A549 (cell line): Measurements from ENCODE around the gene TGM3. TPM values are rescaled to one million over a fixed set of nuclear protein-coding genes. Genes with fewer than 3 reads are reported as not detected.

ENCODE experiments used
- ATAC-seq, 2 experiments: fragments of 200-7000 bp in 1 of 2; fragments of >200 bp in 1 of 2; cut with Nextera tagmentation in 1 of 2; cut with Tn5 transposase in 1 of 2; 3 replicates each; pipeline versions ENCODE4 v1.8.0 to v1.9.1; 2018 to 2020; ENCODE audit warnings: mild to moderate bottlenecking in 1 of 2, moderate library complexity in 1 of 2
- CTCF ChIA-PET: fragments of 300-600 bp; sonication (Branson Sonifier 250); formaldehyde crosslinking; extraction: SDS; loops from one replicate; lab custom pipeline; 2021; ENCODE audit warnings: antibody characterized with exemption, inconsistent platforms; lab: Yijun Ruan, JAX
- POLR2A ChIA-PET: fragments of 350-600 bp; formaldehyde crosslinking; extraction: SDS; loops from one replicate; lab custom pipeline; 2021; ENCODE audit warnings: antibody characterized with exemption, inconsistent platforms; lab: Yijun Ruan, JAX
- DNase-seq, 2 experiments: peaks; one replicate each; pipeline versions ENCODE4 v3.0.0 to v3.0.0-alpha.2; 2011 to 2016; ENCODE audit warnings: low read depth in 1 of 2, low spot score in 1 of 2
- FAIRE-seq: peaks from 2 replicates; lab custom pipeline; 2011; peaks lifted over from hg19 to GRCh38; lab: Jason Lieb, UNC
- H3K27ac ChIP-seq, 2 experiments: fragments of >200 bp; sonication (Bioruptor Twin); formaldehyde crosslinking; 3 replicates each; pipeline ENCODE4 v1.5.1; 2016 to 2017
- H3K4me1 ChIP-seq: fragments of >200 bp; sonication (Bioruptor Twin); formaldehyde crosslinking; 3 replicates; pipeline ENCODE4 v1.6.1; 2016
- H3K4me2 ChIP-seq: fragments of >200 bp; sonication (Bioruptor Twin); formaldehyde crosslinking; 3 replicates; pipeline ENCODE4 v1.6.1; 2016
- H3K4me3 ChIP-seq: fragments of >200 bp; sonication (Bioruptor Twin); formaldehyde crosslinking; 3 replicates; pipeline ENCODE4 v1.5.1; 2016
- H3K9me3 ChIP-seq: fragments of >200 bp; sonication (Bioruptor Twin); formaldehyde crosslinking; 3 replicates; pipeline ENCODE4 v1.6.1; 2016
- CBX2 ChIP-seq: fragments of 200-600 bp; sonication (generic); IDR thresholded peaks from 2 replicates; pipeline ENCODE4 v1.6.1; 2016; ENCODE audit warnings: low read depth, mild to moderate bottlenecking, borderline replicate concordance
- CHD2 ChIP-seq: fragments of 150-350 bp; IDR thresholded peaks from 2 replicates; pipeline ENCODE4 v1.6.1; 2014; ENCODE audit warnings: low read length; ENCODE audit not compliant: partially characterized antibody
- CTCF ChIP-seq: fragments of >200 bp; sonication (Bioruptor Twin); formaldehyde crosslinking; IDR thresholded peaks from 3 replicates; pipeline ENCODE4 v1.5.1; 2016
- EHF ChIP-seq: fragments of 250-450 bp; sonication (Bioruptor Pico); IDR thresholded peaks from 2 replicates; pipeline ENCODE4 v1.5.0; 2020; ENCODE audit warnings: mild to moderate bottlenecking
- EHMT2 ChIP-seq: fragments of 200-600 bp; sonication (generic); IDR thresholded peaks from 2 replicates; pipeline ENCODE4 v1.6.1; 2016; ENCODE audit warnings: antibody characterized with exemption, low read depth, mild to moderate bottlenecking, moderate library complexity
- ELK1 ChIP-seq: fragments of 150-350 bp; IDR thresholded peaks from 2 replicates; pipeline ENCODE4 v1.6.1; 2014; ENCODE audit warnings: low read depth, mild to moderate bottlenecking, low read length
- ESRRA ChIP-seq: fragments of 150-350 bp; IDR thresholded peaks from 2 replicates; pipeline ENCODE4 v1.6.1; 2014; ENCODE audit warnings: mild to moderate bottlenecking, low read length, borderline replicate concordance
- GATA3 ChIP-seq: IDR thresholded peaks from 2 replicates; pipeline ENCODE4 v1.6.1; 2012; ENCODE audit warnings: borderline replicate concordance
- JUN ChIP-seq, 2 experiments: fragments of >200 bp; sonication (Bioruptor Twin); formaldehyde crosslinking; IDR thresholded peaks; 2 replicates in 1 of 2; 3 replicates in 1 of 2; pipeline ENCODE4 v1.6.1; 2016 to 2017
- MAZ ChIP-seq: fragments of 150-350 bp; IDR thresholded peaks from 2 replicates; pipeline ENCODE4 v1.6.1; 2014; ENCODE audit warnings: antibody characterized with exemption, low read depth, low read length, borderline replicate concordance
- NR3C1 ChIP-seq: fragments of >200 bp; sonication (Bioruptor Twin); formaldehyde crosslinking; IDR thresholded peaks from 3 replicates; pipeline ENCODE4 v1.6.1; 2017
- PBX3 ChIP-seq: IDR thresholded peaks from 2 replicates; pipeline ENCODE4 v1.6.1; 2012
- PHF8 ChIP-seq: fragments of 200-600 bp; sonication (generic); IDR thresholded peaks from 2 replicates; pipeline ENCODE4 v1.6.1; 2016; ENCODE audit warnings: low read depth, mild to moderate bottlenecking, antibody characterized with exemption, moderate library complexity, borderline replicate concordance
- REST ChIP-seq: fragments of 200-600 bp; sonication (generic); IDR thresholded peaks from 2 replicates; pipeline ENCODE4 v1.6.1; 2016; ENCODE audit warnings: antibody characterized with exemption, mild to moderate bottlenecking, moderate library complexity
- SMC3 ChIP-seq: fragments of >200 bp; sonication (Bioruptor Twin); formaldehyde crosslinking; IDR thresholded peaks from 3 replicates; pipeline ENCODE4 v1.6.1; 2018; ENCODE audit warnings: inconsistent platforms
- SREBF2 ChIP-seq: fragments of 450-650 bp; IDR thresholded peaks from 2 replicates; pipeline ENCODE4 v1.6.1; 2014; ENCODE audit warnings: mild to moderate bottlenecking, moderate library complexity
- USF2 ChIP-seq: fragments of 450-650 bp; IDR thresholded peaks from 2 replicates; pipeline ENCODE4 v1.6.1; 2014; ENCODE audit warnings: antibody characterized with exemption
- WGBS: methylation state at CpG from one replicate; pipeline ENCODE4 v1.1.6; 2017; ENCODE audit errors: missing lambda C conversion rate; 5-methylcytosine and 5-hydroxymethylcytosine counted together
- polyA plus RNA-seq, 4 experiments: library from polyadenylated mRNA; depleted of rRNA in 3 of 4; stranded (reverse); fragments of >200 nt; fragmentation: RNase III in 1 of 4; extraction: RNeasy Plus Mini Kit Qiagen cat#74134 plus additional on column Dnase treatment in 1 of 4; gene quantifications; 2 replicates in 3 of 4; 3 replicates in 1 of 4; pipeline ENCODE4 v1.2.3, GENCODE V29; 2011 to 2017

The TGM3 gene
- polyA plus RNA-seq, 2 of the 4 experiments (the other 2 are of a cell fraction) = 0.03 to 0.14 TPM

- Histone ChIP-seq H3K9me3 (peaks cover 17% of the 10 kb centered on the region), H3K27ac (no peak overlapping the region), H3K4me1 (no peaks in the 10 kb centered on the region), H3K4me3 (no peak overlapping the region), H3K4me2 (no peak overlapping the region)
- FAIRE-seq (no peak), ATAC-seq (no peak), DNase-seq (no peak)
- WGBS = 44% methylated on average over 4 of the region's 4 CpGs
- ChIA-PET CTCF (interaction anchor here (0.7 to 8.2 kb wide), 13 partner anchors 8 to 180 kb away, joined by 3 to 51 read pairs (median 4); partner anchors contain the start of gene SNRPB), POLR2A (no interaction called here)
- TF ChIP-seq SREBF2 (no peak), SMC3 (no peak), JUN (IDR thresholded peaks at IDR 0.05) (no peak), USF2 (no peak), REST (no peak), GATA3 (no peak), CBX2 (no peak), EHF (CRISPR knock-in tag) (no peak), MAZ (no peak), EHMT2 (no peak), CTCF (no peak; the same call in 2 of the 3 replicates), ESRRA (no peak), ELK1 (no peak), CHD2 (no peak), PHF8 (no peak), NR3C1 (no peak), PBX3 (no peak)
Measured at GRCh38 chr20:2387580-2387979, 91.8 kb downstream of the TGM3 start.

Other genes starting within 250 kb of the TGM3 start
- 9.0 and 11.5 TPM in 2 replicates for gene STK35, start 194.2 kb upstream of the TGM3 start, polyA plus RNA-seq (2011; rRNA removed)
- gene STK35, start 194.2 kb upstream of the TGM3 start, polyA plus RNA-seq (2017; fragmentation: RNase III; extraction: RNeasy Plus Mini Kit Qiagen cat#74134 plus additional on column Dnase treatment) = 9.5 to 10.1 TPM (median 10.0 TPM) in 3 replicates
- not detected in 2 replicates for gene TGM6, start 84.9 kb downstream of the TGM3 start, polyA plus RNA-seq (2011; rRNA removed)
- not detected in 3 replicates for gene TGM6, start 84.9 kb downstream of the TGM3 start, polyA plus RNA-seq (2017; fragmentation: RNase III; extraction: RNeasy Plus Mini Kit Qiagen cat#74134 plus additional on column Dnase treatment)
- gene SNRPB, start 174.8 kb downstream of the TGM3 start, polyA plus RNA-seq (2011; rRNA removed) = 486 and 557 TPM in 2 replicates
- gene SNRPB, start 174.8 kb downstream of the TGM3 start, polyA plus RNA-seq (2017; fragmentation: RNase III; extraction: RNeasy Plus Mini Kit Qiagen cat#74134 plus additional on column Dnase treatment) = 628 to 689 TPM (median 676 TPM) in 3 replicates
- gene ZNF343, start 212.9 kb downstream of the TGM3 start, polyA plus RNA-seq (2011; rRNA removed) = 19.0 and 20.5 TPM in 2 replicates
- 14.0 to 15.8 TPM (median 14.0 TPM) in 3 replicates for gene ZNF343, start 212.9 kb downstream of the TGM3 start, polyA plus RNA-seq (2017; fragmentation: RNase III; extraction: RNeasy Plus Mini Kit Qiagen cat#74134 plus additional on column Dnase treatment)
- gene TMC2, start 240.6 kb downstream of the TGM3 start, polyA plus RNA-seq (2011; rRNA removed) = not detected in 2 replicates
- not detected in 3 replicates for gene TMC2, start 240.6 kb downstream of the TGM3 start, polyA plus RNA-seq (2017; fragmentation: RNase III; extraction: RNeasy Plus Mini Kit Qiagen cat#74134 plus additional on column Dnase treatment)